GM12878 (cell line): Measurements from ENCODE around the gene DVL2. TPM values are rescaled to one million over a fixed set of nuclear protein-coding genes. Genes with fewer than 3 reads are reported as not detected.
A peak's percentile ranks its signal among the peaks of the same experiment; 100 is the strongest.

Experiments
- BRCA1 ChIP-seq: IDR thresholded peaks from 2 replicates; pipeline ENCODE4 v1.6.1; 2011; ENCODE audit warnings: low read depth, low read length, improper control_type of control experiment
- EGR1 ChIP-seq, 2 experiments: IDR thresholded peaks; 1 replicate in 1 of 2; 2 replicates in 1 of 2; pipeline ENCODE4 v1.6.1; 2011 to 2012; ENCODE audit warnings: low read depth in 2 of 2, low read length in 2 of 2, borderline replicate concordance in 1 of 2, mild to moderate bottlenecking in 1 of 2, moderate library complexity in 1 of 2
- FOS ChIP-seq: IDR thresholded peaks from 3 replicates; pipeline ENCODE4 v1.6.1; 2011; ENCODE audit warnings: borderline replicate concordance; ENCODE audit not compliant: insufficient read length; ENCODE audit errors: extremely low read depth
- KLF5 ChIP-seq: fragments of 450-650 bp; IDR thresholded peaks from 2 replicates; pipeline ENCODE4 v1.6.1; 2014; ENCODE audit warnings: mild to moderate bottlenecking; ENCODE audit not compliant: partially characterized antibody
- NBN ChIP-seq: fragments of 450-650 bp; IDR thresholded peaks from 2 replicates; pipeline ENCODE4 v1.6.1; 2016
- NFYA ChIP-seq: IDR thresholded peaks from 2 replicates; pipeline ENCODE4 v1.6.1; 2011; ENCODE audit warnings: low read depth, mild to moderate bottlenecking, low read length, improper control_type of control experiment, borderline replicate concordance
- PML ChIP-seq: IDR thresholded peaks from 2 replicates; pipeline ENCODE4 v1.6.1; 2012; ENCODE audit warnings: low read length, inconsistent platforms
- POLR2A ChIP-seq: IDR thresholded peaks from 2 replicates; pipeline ENCODE4 v1.6.1; 2011; ENCODE audit warnings: low read depth, mild to moderate bottlenecking, low read length
- RAD51 ChIP-seq: fragments of 450-650 bp; IDR thresholded peaks from 2 replicates; pipeline ENCODE4 v1.6.1; 2016; ENCODE audit warnings: moderate library complexity, mild to moderate bottlenecking, inconsistent platforms
- ZBTB33 ChIP-seq: fragments of 450-650 bp; IDR thresholded peaks from 2 replicates; pipeline ENCODE4 v1.6.1; 2017; ENCODE audit warnings: mild to moderate bottlenecking
- ZNF24 ChIP-seq: fragments of 450-650 bp; IDR thresholded peaks from 2 replicates; pipeline ENCODE4 v1.6.1; 2017; ENCODE audit warnings: antibody characterized with exemption, mild to moderate bottlenecking
- ZNF687 ChIP-seq: fragments of 450-650 bp; IDR thresholded peaks from 2 replicates; pipeline ENCODE4 v1.6.1; 2017; ENCODE audit warnings: mild to moderate bottlenecking, moderate library complexity
- polyA plus RNA-seq, 11 experiments: library from polyadenylated mRNA; depleted of rRNA in 4 of 11; unstranded in 6 of 11; stranded (reverse) in 5 of 11; fragments of >200 nt; fragmentation: Nextera tagmentation in 4 of 11; fragmentation: Illumina TruSeq in 1 of 11; extraction: Ambion mirVana in 4 of 11; extraction: Trizol in 1 of 11; gene quantifications; 1 replicate in 1 of 11; 2 replicates in 10 of 11; pipeline versions ENCODE4 v1.2.1 to v1.2.3, GENCODE V29; 2011 to 2016; ENCODE audit warnings: inconsistent platforms in 2 of 11, missing spikeins in 2 of 11, low read depth in 1 of 11
- total RNA-seq, 4 experiments: library from RNA; depleted of rRNA in 3 of 4; stranded (reverse); fragments of >200 nt in 3 of 4; fragmentation: Illumina TruSeq in 1 of 4; extraction: Trizol in 1 of 4; gene quantifications; 2 replicates each; pipeline versions ENCODE4 v1.2.1 to v1.2.3, GENCODE V29; 2013 to 2021
- TF ChIP-seq, protein P1 (sequence below): fragments of 450-650 bp; IDR thresholded peaks from 2 replicates; pipeline ENCODE4 v1.6.1; 2017; ENCODE audit warnings: borderline replicate concordance

Gene DVL2
- total and polyA plus RNA-seq, 10 of the 15 experiments (the other 5 are each of a cell fraction or from before 2014, with no cell fraction given), result 0.97 to 44.8 (median 23.2) TPM

GRCh38 chr17:7191571-7192270, 42.6 kb downstream of the DVL2 start (continued):
- TF ChIP-seq FOS, result no peak
- TF ChIP-seq KLF5, result no peak
- no peak for TF ChIP-seq ZBTB33
- TF ChIP-seq ZNF687, result no peak
- no peak for TF ChIP-seq PML
- TF ChIP-seq NFYA, result no peak
- peak; percentile 32; the same call in 1 of the 2 replicates for TF ChIP-seq RAD51
- no peak for TF ChIP-seq ZNF24
- no peak for TF ChIP-seq NBN
- no peak for TF ChIP-seq POLR2A
- TF ChIP-seq BRCA1, result no peak
- TF ChIP-seq, protein P1, sequence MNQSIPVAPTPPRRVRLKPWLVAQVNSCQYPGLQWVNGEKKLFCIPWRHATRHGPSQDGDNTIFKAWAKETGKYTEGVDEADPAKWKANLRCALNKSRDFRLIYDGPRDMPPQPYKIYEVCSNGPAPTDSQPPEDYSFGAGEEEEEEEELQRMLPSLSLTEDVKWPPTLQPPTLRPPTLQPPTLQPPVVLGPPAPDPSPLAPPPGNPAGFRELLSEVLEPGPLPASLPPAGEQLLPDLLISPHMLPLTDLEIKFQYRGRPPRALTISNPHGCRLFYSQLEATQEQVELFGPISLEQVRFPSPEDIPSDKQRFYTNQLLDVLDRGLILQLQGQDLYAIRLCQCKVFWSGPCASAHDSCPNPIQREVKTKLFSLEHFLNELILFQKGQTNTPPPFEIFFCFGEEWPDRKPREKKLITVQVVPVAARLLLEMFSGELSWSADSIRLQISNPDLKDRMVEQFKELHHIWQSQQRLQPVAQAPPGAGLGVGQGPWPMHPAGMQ, result no peak
- no peak for TF ChIP-seq EGR1 (IDR thresholded peaks at IDR 0.05; ENCODE audit: borderline replicate concordance in 1 of 2, low read depth in 2 of 2, low read length in 2 of 2)
- TF ChIP-seq, all 136 proteins: peak for 17
